ENCODE results near the gene SDR42E1.

SDR42E1 gene

DNA sequence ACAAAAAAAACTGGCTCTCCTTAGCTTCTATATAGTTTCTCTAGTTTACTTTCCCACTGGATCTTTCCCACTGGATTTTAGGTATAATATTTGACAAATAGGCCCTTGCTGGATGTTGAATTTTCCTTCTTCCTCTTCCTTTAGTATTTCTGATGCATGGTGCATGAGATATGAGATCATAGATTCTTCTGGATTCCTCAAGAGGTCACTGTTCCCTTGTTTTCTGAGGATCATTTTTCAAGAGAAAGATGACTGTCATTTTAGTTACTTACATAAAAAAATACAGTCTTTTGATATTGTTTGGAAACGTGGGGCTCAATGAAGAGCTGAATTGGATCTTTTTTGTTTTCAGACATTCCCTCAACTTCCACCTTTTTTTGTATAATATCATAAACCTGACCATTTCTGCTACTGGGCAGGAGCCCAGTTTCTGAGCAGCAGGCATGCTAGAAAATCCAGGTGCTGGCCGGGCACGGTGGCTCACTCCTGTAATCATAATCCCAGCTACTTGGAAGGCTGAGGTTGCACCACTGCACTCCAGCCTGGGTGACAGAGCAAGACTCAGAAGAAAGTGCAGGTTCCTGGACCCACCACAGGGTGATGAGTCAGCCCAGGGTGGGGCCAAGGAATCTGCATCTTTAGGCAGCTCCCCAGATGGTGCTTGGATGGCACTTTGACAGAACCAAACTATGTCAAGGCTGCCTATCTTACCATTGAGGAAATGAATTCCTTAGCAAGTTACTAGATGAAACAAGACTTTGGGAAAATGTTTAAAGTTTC, 70.3 kb downstream of the SDR42E1 start:
- peak; percentile 66 for DNase-seq (ENCODE audit: low spot score)

DNA sequence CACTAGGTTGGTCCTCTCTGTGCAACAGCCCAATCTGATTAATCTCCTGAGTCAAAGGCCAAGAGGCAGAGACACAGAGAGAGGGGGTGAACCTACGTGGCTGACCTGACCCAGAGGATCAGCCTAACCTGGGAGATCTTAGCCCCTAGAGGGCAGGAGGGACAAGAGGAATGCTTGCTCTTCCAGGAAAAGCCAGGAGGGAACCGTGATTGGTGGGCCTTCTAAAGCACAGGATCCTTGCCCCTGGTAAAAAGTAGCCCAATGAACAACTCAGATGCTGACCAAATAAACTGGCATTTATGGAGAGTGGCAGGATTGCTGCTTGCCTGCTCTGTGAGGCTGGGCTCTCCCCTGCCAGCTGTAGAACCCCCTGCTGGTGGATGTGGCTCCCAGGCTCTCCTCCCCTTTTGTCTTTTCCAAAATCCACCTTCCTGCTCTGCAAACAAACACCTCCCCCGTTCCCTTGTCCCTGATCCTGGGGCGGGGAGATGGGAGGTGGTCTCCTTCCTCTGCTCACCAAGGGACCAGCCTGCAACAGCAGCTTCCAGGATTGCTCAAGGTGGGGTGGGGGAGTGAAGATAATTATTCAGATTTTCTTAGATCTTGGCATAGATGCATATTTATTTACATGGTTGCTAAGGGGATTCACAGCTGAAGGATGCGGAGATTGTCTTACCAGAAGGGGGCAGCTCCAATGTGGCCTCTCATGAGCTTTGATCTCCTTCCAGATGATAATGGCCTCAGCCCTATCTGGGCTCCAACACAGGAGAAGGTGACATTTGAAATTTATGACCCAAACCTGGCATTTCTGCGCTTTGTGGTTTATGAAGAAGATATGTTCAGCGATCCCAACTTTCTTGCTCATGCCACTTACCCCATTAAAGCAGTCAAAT, 71.9 kb downstream of the SDR42E1 start:
- DNase-seq (ENCODE audit: low spot score): no peak

Measured in SW480 (cell line).